Measurements from ENCODE around the gene ZSCAN22.

The ZSCAN22 gene

GRCh38 chr19:58336216-58336615, 9.4 kb downstream of the ZSCAN22 start:
- H3K27ac Mint-ChIP-seq = no peak overlapping the region
- H3K27me3 Mint-ChIP-seq (ENCODE audit: low read depth, poor library complexity) = no peaks in the 10 kb centered on the region
- TF ChIP-seq, protein P1, sequence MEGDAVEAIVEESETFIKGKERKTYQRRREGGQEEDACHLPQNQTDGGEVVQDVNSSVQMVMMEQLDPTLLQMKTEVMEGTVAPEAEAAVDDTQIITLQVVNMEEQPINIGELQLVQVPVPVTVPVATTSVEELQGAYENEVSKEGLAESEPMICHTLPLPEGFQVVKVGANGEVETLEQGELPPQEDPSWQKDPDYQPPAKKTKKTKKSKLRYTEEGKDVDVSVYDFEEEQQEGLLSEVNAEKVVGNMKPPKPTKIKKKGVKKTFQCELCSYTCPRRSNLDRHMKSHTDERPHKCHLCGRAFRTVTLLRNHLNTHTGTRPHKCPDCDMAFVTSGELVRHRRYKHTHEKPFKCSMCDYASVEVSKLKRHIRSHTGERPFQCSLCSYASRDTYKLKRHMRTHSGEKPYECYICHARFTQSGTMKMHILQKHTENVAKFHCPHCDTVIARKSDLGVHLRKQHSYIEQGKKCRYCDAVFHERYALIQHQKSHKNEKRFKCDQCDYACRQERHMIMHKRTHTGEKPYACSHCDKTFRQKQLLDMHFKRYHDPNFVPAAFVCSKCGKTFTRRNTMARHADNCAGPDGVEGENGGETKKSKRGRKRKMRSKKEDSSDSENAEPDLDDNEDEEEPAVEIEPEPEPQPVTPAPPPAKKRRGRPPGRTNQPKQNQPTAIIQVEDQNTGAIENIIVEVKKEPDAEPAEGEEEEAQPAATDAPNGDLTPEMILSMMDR (IDR thresholded peaks at IDR 0.05) = no peak
- DNase-seq = no peak
- H3K9me3 Mint-ChIP-seq = no peaks in the 10 kb centered on the region
- H3K4me3 Mint-ChIP-seq = no peak overlapping the region
- H3K36me3 Mint-ChIP-seq (ENCODE audit: low read depth) = peaks cover 55% of the 10 kb centered on the region
- H3K4me1 Mint-ChIP-seq = no peaks in the 10 kb centered on the region

DNA sequence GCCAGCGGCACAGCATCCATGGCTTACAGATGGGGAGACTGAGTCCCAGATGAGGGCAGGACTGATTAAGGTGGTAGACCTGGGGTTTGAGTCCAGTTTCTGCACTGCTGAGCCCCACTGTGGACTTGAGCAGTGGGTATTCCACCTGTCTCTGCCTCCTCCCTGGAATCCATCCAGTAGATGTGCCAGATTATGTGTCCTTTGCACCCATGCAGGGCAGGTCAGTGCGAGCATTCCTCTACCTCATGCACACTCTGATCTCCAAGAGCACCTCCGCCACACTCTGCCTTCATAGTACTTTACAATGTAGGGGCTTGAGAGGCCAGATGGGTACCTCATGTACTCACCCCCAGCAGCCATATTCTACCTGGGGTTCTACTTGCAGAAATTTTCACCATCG, 10.0 kb downstream of the ZSCAN22 start:
- Mint-ChIP-seq H3K27me3 (ENCODE audit: low read depth, poor library complexity) (no peaks in the 10 kb centered on the region), H3K9me3 (no peaks in the 10 kb centered on the region), H3K4me3 (no peak overlapping the region), H3K4me1 (no peaks in the 10 kb centered on the region), H3K36me3 (ENCODE audit: low read depth) (peaks cover 58% of the 10 kb centered on the region), H3K27ac (no peak overlapping the region)
- TF ChIP-seq, protein P1 (IDR thresholded peaks at IDR 0.05) = no peak
- no peak for DNase-seq

GRCh38 chr19:58338336-58338735, 11.5 kb downstream of the ZSCAN22 start:
- H3K27me3 Mint-ChIP-seq (ENCODE audit: low read depth, poor library complexity) = no peaks in the 10 kb centered on the region
- DNase-seq = no peak
- H3K36me3 Mint-ChIP-seq (ENCODE audit: low read depth) = peaks cover 67% of the 10 kb centered on the region
- H3K4me3 Mint-ChIP-seq = no peak overlapping the region
- H3K4me1 Mint-ChIP-seq = no peaks in the 10 kb centered on the region
- no peak overlapping the region for H3K27ac Mint-ChIP-seq
- TF ChIP-seq, protein P1 (IDR thresholded peaks at IDR 0.05) = no peak
- H3K9me3 Mint-ChIP-seq = peaks cover 7% of the 10 kb centered on the region

DNA sequence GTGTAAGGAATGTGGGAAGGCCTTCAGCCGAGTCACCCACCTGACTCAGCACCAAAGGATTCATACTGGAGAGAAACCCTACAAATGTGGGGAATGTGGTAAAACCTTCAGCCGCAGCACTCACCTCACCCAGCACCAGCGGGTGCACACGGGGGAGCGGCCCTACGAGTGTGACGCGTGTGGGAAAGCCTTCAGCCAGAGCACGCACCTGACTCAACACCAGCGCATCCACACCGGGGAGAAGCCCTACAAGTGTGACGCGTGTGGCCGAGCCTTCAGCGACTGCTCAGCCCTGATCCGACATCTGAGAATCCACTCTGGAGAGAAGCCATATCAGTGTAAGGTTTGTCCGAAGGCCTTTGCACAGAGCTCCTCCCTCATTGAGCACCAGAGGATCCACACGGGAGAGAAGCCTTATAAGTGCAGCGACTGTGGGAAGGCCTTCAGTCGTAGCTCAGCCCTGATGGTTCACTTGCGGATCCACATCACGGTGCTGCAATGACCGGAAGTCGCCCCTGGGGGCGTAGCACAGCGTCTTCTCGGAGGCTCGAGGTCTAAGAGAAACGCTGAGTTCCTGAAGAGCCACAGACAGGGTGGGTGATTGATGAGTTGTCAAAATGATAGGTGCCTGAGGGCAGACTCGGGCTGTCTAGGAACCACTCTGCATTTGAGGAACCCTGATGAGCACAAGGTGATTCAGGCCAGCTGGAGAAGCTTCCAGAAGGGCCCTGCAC, 12.2 kb downstream of the ZSCAN22 start:
- H3K36me3 Mint-ChIP-seq (ENCODE audit: low read depth) = peaks cover 70% of the 10 kb centered on the region
- H3K4me1 Mint-ChIP-seq = no peaks in the 10 kb centered on the region
- H3K4me3 Mint-ChIP-seq = no peak overlapping the region
- H3K9me3 Mint-ChIP-seq = peaks cover 10% of the 10 kb centered on the region
- H3K27ac Mint-ChIP-seq = no peak overlapping the region
- H3K27me3 Mint-ChIP-seq (ENCODE audit: low read depth, poor library complexity) = peaks cover 4% of the 10 kb centered on the region
- TF ChIP-seq, protein P1 (IDR thresholded peaks at IDR 0.05) = no peak
- peak; percentile 29 for DNase-seq

DNA sequence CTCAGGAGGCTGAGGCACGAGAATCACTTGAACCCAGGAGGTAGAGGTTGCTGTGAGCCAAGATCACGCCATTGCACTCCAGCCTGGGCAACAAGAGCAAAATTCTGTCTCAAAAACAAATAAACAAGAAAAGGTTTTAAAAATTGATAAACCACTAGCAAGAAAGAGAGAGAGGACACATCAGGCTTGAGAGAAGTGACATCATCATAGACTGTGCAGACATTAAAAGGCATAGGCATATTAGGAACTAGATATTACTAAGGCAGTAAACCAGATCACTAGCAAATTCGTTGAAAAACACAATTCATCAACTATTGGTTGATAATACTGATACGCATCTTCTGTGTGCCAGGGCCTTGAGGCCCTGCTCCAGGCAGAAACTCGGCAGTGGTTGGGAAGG, 18.8 kb downstream of the ZSCAN22 start:
- peak overlapping the region; percentile 92 for H3K4me3 Mint-ChIP-seq
- H3K27ac Mint-ChIP-seq = no peak overlapping the region
- peaks cover 28% of the 10 kb centered on the region for H3K36me3 Mint-ChIP-seq (ENCODE audit: low read depth)

More for the DNA sequence above, 18.8 kb downstream of the ZSCAN22 start:
- TF ChIP-seq, protein P1 (IDR thresholded peaks at IDR 0.05) = no peak
- Mint-ChIP-seq H3K27me3 (ENCODE audit: low read depth, poor library complexity) (peaks cover 32% of the 10 kb centered on the region), H3K4me1 (peaks cover 24% of the 10 kb centered on the region), H3K9me3 (peaks cover 10% of the 10 kb centered on the region)
- no peak for DNase-seq

Measured in nephron progenitor cell (in vitro differentiated cells).